ENCODE data around the gene PPP6R1. TPM values are rescaled to one million over a fixed set of nuclear protein-coding genes. Genes with fewer than 3 reads are reported as not detected.

The PPP6R1 gene
- total RNA-seq, 1 donor from 2014 or later = 220 TPM

DNA sequence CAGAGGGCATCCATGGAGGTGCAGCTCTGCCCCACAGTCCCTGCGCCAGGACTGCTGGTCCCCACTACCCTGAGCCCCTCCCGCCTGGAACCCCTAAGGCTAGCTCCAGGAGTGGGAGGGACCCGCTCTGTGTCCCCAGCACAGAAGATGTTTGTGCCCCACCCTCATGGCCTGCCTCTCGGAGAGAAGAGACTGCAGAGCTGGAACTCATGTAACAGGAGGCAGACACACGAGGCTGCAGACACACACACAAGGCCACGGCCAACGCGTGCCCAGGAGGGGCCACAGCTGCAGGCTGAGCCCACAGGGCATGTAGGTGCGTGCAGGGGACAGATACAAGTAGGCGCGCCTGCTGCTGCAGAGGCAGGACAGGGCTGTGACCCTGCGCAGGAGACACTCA, 19.8 kb downstream of the PPP6R1 start:
- Mint-ChIP-seq H3K27me3 (no peaks in the 10 kb centered on the region), H3K9me3 (no peaks in the 10 kb centered on the region), H3K36me3 (ENCODE audit: low read depth) (peaks cover 82% of the 10 kb centered on the region), H3K4me1 (no peaks in the 10 kb centered on the region), H3K4me3 (no peak overlapping the region), H3K27ac (no peak overlapping the region)
- DNase-seq (no peak), ATAC-seq (ENCODE audit: low read depth) (no peak)
- intact Hi-C loops (cut with micrococcal nuclease) = no loop called here
- CTCF ChIA-PET = no interaction called here
- TF ChIP-seq, protein P1, sequence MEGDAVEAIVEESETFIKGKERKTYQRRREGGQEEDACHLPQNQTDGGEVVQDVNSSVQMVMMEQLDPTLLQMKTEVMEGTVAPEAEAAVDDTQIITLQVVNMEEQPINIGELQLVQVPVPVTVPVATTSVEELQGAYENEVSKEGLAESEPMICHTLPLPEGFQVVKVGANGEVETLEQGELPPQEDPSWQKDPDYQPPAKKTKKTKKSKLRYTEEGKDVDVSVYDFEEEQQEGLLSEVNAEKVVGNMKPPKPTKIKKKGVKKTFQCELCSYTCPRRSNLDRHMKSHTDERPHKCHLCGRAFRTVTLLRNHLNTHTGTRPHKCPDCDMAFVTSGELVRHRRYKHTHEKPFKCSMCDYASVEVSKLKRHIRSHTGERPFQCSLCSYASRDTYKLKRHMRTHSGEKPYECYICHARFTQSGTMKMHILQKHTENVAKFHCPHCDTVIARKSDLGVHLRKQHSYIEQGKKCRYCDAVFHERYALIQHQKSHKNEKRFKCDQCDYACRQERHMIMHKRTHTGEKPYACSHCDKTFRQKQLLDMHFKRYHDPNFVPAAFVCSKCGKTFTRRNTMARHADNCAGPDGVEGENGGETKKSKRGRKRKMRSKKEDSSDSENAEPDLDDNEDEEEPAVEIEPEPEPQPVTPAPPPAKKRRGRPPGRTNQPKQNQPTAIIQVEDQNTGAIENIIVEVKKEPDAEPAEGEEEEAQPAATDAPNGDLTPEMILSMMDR (IDR thresholded peaks at IDR 0.05) = no peak
- POLR2A ChIA-PET = no interaction called here

DNA sequence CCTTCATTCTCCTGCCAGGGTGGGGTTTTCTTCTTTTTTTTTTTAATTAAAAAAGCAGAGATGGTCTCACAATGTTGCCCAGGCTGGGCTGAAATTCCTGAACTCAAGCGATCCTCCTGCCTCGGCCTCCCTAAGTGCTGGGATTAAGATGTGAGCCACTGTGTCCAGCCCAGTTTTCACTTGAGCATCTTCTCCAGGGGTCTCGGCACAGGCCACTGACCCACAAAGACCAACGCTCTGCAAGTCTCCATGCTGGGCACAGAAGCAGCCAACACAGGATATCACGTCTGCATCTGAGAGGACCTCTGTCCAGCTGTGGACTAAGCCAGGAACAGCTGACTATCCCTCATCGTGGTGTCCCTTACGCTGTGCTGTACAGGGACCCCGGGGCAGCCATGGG, 20.8 kb downstream of the PPP6R1 start:
- ChIA-PET POLR2A (interaction anchor here (1.4 kb wide), 1 partner anchor 13 kb away, joined by 5 read pairs; no protein-coding TSS in a partner anchor), CTCF (no interaction called here)
- no peak overlapping the region for H3K27ac Mint-ChIP-seq
- no peaks in the 10 kb centered on the region for H3K27me3 Mint-ChIP-seq
- no peak overlapping the region for H3K4me3 Mint-ChIP-seq
- H3K36me3 Mint-ChIP-seq (ENCODE audit: low read depth) = peaks cover 83% of the 10 kb centered on the region
- TF ChIP-seq, protein P1 (IDR thresholded peaks at IDR 0.05) = no peak
- intact Hi-C loops (cut with micrococcal nuclease) = no loop called here
- H3K9me3 Mint-ChIP-seq = no peaks in the 10 kb centered on the region
- ATAC-seq (ENCODE audit: low read depth) (no peak), DNase-seq (no peak)
- no peaks in the 10 kb centered on the region for H3K4me1 Mint-ChIP-seq

DNA sequence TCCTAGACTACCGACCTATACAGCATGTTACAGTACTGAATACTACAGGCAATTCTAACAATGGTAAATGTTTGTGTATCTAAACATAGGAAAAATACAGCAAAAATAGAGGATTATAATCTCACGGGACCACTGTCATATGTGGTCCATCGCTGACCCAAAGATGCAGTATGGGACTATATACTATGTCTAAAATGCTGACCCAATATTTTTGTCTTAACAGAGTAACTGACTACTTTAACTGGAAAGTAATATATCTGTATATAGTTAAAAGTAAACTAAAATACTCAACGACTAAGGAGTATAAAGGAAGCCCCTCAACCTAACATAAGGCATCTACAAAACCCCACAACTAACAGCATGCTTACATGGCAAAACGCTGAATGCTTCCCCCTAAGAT, 25.8 kb downstream of the PPP6R1 start:
- ChIA-PET POLR2A (no interaction called here), CTCF (no interaction called here)
- TF ChIP-seq, protein P1 (IDR thresholded peaks at IDR 0.05) = no peak
- Mint-ChIP-seq H3K36me3 (ENCODE audit: low read depth) (peaks cover 80% of the 10 kb centered on the region), H3K27ac (no peak overlapping the region), H3K9me3 (no peaks in the 10 kb centered on the region), H3K4me3 (no peak overlapping the region), H3K27me3 (no peaks in the 10 kb centered on the region), H3K4me1 (no peaks in the 10 kb centered on the region)
- intact Hi-C loops (cut with micrococcal nuclease) = no loop called here
- ATAC-seq (ENCODE audit: low read depth) (no peak), DNase-seq (no peak)

DNA sequence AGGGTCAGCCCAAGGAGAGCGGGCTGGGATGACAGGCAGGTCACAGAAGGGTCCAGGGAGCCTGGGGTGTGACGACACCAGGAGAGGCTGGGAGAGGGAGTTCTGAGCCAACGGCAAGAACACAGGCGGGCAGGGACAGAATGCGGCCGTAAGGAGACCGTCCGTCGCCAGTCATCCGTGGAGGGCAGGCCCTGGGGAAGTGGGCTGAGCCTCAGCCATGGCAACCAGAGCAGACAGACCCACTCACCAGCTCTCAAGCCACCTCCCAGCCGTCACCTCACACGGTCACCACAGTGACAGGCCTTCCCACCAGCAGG, 26.6 kb downstream of the PPP6R1 start:
- Mint-ChIP-seq H3K27me3 (no peaks in the 10 kb centered on the region), H3K4me1 (no peaks in the 10 kb centered on the region), H3K36me3 (ENCODE audit: low read depth) (peaks cover 78% of the 10 kb centered on the region), H3K27ac (no peak overlapping the region), H3K9me3 (no peaks in the 10 kb centered on the region), H3K4me3 (no peak overlapping the region)
- TF ChIP-seq, protein P1 (IDR thresholded peaks at IDR 0.05) = no peak
- ATAC-seq (ENCODE audit: low read depth) (no peak), DNase-seq (no peak)
- POLR2A ChIA-PET = no interaction called here
- CTCF ChIA-PET = no interaction called here
- intact Hi-C loops (cut with micrococcal nuclease) = no loop called here

DNA sequence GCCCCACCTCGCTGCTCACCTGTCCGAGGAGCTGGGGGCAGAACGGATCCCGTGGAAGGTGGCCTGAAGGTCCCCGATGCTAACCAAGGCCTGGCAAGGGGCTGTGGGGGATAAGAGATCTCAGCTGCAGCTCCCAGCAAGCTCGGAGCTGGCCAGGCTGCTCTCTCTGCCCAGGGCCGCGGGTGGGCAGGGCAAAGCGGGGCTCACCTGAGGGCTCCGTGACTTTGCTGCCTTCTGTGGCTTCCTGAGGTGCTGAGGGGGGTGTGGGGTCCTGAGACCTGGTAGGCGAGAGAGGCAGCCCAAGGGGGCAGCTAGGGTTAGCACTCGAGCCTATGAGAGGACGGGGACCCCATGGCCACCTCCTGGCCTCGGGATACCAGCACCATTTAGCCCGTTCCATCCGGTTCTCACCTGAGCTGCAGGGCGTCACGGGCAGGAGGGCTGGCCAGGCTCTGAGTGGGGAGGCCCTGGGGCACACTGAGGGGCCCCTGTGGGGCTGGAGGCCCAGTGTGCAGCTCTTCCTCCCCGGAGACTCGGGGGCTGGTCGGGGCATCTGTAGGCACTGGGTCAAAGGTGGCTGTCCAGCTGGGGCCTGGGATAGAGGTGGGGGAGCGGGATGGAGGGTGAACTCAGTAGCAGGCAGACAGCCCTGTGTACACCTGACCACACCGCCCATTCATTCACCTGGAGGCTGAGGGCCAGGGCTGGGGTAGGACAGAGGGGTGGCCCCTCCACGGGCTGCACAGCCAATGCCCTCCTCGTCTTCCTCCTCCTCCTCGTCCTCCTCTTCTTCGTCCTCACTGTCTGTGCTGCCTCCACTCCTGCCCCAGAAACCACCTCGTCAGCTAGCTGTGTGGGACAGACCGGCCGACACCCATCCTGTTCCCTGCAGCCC, 27.2 kb downstream of the PPP6R1 start:
- TF ChIP-seq, protein P1 (IDR thresholded peaks at IDR 0.05) = no peak
- no peaks in the 10 kb centered on the region for H3K27me3 Mint-ChIP-seq
- no peaks in the 10 kb centered on the region for H3K4me1 Mint-ChIP-seq
- ATAC-seq (ENCODE audit: low read depth) (no peak), DNase-seq (no peak)
- intact Hi-C loops (cut with micrococcal nuclease) = no loop called here
- H3K9me3 Mint-ChIP-seq = no peaks in the 10 kb centered on the region
- H3K27ac Mint-ChIP-seq = no peak overlapping the region
- POLR2A ChIA-PET = no interaction called here
- H3K36me3 Mint-ChIP-seq (ENCODE audit: low read depth) = peaks cover 78% of the 10 kb centered on the region
- no peak overlapping the region for H3K4me3 Mint-ChIP-seq
- CTCF ChIA-PET = no interaction called here

All from activated B cell treated with CpG ODN at 0.5 μM for 24 hours (primary cell).